ENCODE data around the gene KCTD13.
A peak's percentile ranks its signal among the peaks of the same experiment; 100 is the strongest.
"Not testable (repeated sequence)": the region's sequence is repeated elsewhere in the genome, so short reads cannot be mapped to it uniquely, and the experiment has no call there.

KCTD13 gene, protein sequence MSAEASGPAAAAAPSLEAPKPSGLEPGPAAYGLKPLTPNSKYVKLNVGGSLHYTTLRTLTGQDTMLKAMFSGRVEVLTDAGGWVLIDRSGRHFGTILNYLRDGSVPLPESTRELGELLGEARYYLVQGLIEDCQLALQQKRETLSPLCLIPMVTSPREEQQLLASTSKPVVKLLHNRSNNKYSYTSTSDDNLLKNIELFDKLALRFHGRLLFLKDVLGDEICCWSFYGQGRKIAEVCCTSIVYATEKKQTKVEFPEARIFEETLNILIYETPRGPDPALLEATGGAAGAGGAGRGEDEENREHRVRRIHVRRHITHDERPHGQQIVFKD

DNA sequence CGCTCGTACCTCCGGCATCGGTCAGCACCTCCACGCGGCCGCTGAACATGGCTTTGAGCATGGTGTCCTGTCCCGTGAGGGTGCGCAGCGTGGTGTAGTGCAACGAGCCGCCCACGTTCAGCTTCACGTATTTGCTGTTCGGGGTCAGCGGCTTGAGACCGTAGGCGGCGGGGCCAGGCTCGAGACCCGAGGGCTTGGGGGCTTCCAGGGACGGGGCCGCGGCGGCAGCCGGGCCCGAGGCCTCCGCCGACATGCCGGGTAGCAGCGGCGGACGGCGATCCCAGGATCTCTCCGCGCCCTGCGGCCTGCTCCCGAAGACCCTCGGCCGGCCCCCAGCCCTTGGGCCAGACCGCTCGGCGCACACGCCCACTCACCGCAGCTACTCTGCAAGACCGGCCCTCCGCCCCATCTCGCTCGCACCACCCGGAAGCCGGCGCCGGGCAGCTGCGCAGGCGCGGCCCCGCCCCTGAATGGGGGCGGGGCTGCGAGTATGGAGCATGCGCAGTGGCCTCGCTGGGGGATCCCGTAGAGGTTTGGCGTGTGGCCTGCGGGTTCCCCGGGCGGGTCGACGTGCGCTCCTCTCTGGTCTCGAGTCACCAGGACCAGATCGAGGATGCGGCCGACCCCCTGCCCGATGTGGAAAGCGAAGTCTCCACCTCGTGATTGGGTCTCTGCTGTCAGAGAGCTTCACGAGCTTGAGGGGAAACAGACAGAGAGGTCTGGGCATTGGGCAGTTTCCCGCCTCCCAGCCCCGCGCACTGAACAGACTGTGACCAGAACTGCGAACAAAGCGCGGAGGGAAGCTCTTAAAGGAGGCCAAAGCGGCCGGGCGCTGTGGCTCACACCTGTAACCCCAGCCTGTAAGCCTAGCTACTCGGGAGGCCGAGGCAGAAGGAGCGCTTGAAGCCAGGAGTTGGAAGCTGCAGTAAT, at the start of gene KCTD13:
KCTD13 (minus strand) TSS at position 446 of the 930 bp plus-strand sequence; CDS start at position 253, 193 bp downstream.
- DNase-seq = no peak

DNA sequence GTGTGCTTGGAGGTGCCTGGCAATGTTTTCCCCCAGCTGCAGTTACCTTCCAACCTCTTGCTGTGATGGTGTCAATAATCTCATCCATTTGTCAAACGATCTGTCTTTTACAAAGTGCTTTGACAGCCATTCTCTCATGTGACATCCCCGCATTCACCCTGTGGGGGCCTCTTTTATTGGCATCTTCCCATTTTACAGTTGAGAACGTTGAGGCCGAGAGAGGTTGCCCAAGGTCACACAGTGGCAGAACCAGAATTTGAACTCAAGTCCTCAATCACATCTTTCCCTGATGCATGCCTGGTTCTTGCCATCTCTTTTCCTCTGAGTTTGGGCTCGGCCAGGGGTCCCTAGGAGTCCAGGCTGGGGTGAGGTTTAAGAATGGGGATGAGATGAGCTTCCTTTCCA, 49.1 kb upstream of the KCTD13 start:
- DNase-seq = no peak

DNA sequence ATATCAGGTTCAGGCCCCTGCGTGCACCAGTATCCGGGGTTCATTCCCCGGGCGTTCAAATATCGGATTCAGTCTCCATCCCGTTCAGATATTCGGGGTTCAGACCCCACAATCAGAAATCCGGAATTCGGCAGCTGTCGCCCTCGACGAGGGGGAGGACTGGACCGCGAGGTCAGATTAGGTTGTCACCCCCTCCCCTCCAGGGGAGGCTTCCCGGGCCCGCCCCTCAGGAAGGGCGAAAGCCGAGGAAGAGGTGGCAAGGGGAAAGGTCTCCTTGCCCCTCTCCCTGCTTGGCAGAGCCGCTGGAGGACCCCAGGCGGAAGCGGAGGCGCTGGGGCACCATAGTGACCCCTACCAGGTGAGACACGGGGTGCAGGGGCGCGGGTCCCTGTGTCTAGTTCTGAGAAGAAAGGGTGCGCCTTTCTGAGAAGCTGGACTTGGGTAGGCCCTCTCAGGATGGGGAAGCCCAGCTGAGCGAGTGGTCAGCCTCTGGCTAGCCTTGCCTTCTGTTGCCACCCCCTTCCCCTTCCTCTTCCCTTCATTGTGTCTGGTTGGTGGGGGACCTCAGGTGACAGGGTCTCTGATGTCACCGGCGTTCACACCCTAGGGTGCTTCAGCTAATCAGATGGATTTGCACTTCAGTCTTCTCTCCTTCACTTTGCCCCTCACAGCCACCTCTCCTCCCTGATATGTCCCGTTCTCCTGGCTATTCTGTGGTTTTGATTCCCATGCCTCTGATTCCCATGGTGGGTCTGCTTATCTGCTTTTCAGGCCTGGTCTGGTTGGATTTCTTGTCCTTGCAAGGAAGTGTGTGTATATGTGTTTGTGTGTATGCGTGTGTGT, 48.5 kb upstream of the KCTD13 start:
- DNase-seq = no peak

DNA sequence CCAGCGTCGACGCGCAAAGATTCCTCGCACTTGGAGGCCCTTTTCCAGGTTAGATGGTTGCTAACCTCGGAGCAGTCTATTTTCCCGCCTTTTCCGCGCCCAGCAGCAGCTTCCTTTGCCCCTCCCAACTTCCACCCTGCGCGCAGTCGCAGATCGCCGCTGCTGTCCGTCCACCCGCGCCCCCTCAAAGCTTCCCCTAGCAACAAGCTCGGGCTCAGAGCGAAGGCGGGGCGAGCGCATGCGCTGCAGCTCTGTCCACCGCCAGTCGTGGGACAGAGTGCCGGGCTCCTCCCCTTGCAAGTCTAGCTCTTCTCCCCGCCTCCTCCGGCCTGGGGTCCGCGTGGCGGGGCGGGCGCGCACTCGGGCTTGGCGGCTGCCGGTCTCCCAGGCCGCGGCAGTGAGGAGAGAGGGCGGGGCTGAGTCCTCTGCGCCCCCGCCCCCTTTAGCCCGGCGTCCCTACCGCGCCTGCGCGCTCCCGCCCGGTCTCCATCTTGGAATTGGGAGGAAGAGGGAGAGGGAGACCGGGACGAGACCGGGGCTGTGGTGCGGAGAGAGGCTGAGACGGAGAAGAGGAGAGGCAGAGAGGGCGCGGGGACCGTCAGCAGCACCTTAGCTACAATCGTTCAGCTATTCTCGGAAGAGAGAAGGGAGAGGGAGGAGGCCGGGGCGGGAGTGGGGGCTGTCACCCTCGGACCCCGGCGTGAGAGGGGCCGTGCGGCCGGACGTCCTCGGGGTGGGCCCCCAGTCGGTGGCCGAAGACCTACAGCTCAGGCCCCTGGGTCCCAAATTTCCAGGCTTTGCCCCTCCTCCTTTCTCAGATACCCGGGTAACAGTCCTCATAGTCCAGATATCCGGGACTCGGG, 47.6 kb upstream of the KCTD13 start, which contains the start of gene TAOK2:
TAOK2 (plus strand) TSS at position 485 of the 863 bp plus-strand sequence. CDS start 3,905 bp downstream, outside the sequence.
- DNase-seq = peak; percentile 93

DNA sequence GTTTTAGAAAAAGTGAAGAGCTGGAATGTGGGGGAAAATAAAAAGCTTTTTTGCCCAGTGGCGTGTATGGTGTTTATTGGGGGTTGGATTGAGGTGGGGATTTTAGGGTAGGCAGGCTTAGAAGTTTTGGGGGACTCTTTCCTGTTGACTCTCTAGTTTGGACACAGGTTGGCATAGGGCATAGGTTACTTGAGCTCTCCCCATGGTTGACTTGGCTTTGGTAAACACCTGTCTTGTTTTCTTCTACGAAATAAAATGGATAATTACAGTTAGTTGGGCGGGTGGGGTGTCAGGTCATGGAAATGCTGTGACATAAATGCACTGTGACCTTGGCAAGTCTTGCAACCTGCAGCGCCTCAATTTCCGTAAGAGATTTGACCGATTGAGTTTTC, 47.0 kb upstream of the KCTD13 start:
- DNase-seq = no peak

DNA sequence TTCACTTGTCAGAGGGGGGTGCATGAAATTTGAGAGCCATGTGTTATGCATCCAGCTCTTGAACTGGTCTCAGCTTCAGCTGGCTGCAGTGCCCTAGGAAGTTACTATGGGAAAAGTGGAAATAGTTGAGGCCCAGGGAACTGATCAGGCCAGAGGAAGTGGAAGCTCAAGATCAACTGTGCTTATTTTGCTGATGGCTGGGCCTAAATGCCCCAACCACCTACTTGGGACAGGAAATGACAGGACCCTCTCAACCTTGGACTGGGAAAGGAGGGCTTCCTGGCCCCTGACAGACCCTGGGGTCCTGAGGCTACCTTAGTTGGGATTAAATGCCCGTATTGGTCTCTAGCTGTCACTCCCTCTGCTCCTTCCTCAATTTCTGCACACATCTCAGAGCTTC, 46.5 kb upstream of the KCTD13 start:
- no peak for DNase-seq

DNA sequence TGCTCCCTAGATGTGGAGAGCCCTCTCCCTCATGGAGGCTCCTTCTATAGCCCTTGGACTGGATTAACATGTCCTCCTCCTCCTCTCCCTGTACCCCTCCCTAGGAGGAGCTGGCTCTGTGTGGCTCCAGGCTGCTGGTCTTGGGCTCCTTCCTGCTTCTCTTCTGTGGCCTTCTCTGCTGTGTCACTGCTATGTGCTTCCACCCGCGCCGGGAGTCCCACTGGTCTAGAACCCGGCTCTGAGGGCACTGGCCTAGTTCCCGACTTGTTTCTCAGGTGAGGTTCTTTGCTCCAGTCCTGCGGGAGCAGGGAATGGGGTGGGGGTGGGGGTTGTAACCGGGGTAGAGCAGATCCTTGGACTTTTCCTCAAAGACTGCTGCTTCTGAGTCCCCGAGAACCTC, 45.3 kb upstream of the KCTD13 start:
- no peak for DNase-seq

DNA sequence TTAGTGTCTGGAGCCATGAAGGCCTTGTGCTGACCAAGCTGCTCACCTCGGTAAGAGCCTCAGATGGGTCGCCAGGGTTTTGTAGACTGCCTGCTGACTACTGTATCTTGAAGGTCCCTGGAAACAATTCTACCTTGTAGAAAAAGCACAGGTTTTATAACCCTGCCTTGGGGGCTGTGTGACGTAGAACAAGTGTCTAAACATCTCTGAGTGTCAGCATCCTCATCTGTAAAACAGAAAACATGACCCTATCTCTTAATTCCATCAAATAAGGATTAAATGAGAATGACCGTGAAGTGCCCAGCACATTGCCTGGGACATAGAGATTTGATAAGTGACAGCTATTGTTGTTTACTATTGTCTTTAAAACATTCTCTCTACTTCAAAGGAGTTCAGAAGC, 42.2 kb upstream of the KCTD13 start:
- no peak for DNase-seq

DNA sequence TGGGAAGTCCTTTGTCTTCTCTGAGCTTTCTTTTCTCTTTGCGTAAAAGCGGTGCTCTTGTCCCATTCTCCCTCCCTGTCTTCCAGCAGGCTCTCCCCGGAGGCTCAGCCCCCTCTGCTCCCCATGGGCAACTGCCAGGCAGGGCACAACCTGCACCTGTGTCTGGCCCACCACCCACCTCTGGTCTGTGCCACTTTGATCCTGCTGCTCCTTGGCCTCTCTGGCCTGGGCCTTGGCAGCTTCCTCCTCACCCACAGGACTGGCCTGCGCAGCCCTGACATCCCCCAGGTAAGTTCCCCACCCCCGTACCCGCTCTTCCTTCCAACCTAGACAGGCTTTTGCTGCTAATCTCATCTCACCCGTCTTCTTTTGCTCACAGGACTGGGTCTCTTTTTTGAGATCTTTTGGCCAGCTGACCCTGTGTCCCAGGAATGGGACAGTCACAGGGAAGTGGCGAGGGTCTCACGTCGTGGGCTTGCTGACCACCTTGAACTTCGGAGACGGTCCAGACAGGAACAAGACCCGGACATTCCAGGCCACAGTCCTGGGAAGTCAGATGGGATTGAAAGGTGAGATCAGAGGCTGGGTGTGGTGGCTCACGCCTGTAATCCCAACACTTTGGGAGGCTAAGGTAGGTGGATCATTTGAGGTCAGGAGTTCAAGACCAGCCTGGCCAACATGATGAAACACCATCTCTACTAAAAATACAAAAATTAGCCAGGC, 37.2 kb upstream of the KCTD13 start:
- DNase-seq = no peak

DNA sequence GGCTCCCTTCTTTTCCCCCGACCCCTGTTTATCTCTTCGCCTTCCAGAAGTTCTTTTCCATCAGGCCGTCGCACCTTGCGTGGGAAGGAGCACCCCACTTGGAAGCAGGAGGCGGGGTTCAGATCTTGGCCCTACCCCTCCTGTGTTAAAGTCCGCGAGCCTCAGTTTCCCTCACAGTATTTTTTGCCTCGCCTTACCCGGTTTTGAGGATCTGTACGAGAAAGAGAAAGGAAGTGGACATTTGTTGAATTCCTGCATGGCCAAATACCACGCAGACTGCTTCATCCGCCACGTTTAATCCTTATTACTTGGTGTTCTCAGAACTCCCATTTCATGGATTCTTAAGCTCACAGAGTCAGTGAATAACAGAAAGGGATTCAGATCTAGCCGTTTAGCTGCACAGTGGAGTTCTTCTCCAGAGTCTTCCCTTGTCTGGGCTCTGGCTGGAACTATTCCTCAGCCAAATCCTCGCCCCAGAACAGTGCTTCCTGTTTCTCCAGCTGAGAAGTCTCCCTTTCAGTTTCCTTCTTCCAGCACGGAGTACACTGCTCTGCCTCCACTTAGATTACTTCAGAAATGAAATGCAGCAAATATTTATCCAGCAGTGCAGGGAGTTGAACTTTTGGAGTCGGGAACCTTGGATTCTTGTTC, 36.4 kb upstream of the KCTD13 start:
- DNase-seq = no peak

DNA sequence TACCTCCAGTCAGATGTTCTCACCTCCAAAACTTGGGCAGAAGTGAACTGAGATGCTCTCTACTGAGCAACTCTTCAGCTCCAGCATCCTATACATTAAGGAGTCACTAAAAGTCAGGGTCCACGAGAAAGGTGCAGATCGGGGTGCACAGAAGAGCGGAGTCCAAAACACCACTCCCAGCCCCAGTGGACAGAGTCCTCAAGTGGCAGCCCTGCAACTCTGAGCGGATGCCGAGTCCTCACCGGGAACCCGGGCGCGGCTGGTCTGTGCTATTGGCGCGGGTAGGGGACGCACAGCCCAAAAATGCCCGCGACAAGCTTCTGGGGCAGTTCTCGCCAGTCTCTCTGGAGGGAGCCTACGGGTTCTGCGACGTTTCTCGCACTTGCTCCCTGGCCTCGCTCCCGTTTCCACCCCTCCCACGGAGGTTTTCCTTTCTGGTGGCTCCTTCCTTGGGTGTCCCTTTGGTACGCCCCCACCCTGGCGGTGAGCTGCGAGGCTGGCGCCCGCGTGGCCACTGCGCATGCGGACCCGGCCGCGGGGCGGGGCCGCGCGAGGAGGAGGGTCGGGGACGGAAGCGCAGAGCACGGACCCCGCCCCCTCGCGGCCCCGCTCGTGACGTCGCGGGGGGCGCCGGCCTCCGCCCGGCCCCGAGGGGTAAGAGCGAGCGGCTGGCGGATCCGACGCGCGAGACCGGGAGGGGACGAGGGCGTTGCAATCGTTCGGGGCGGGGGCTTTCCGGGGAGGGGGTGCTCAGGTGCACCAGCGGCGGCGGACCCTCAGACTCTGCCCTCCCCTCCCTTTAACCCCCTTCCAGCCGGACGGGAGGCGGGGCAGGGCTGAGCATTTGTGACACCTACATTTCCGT, 35.7 kb upstream of the KCTD13 start, which contains the start of gene TMEM219:
TMEM219 (plus strand) TSS at position 601 of the 865 bp plus-strand sequence. CDS start 1,065 bp downstream, outside the sequence.
- DNase-seq = peak; percentile 53

DNA sequence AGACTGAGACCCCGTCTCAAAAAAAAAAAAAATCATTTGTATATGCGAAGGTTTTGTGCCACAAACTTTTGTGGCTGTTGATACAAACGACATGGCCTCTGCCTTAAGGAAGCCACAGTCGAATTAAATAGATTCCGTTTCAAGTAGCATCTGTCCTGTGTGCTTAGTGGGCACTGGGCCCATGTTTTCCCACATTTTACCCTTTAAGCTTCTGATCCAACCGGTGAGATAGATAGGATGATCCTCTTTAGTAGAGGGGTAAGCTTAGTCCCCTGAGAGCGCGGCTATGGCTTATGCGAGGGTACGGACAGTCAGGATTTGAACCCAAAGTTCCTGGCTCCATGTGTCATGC, 35.1 kb upstream of the KCTD13 start:
- DNase-seq = no peak

DNA sequence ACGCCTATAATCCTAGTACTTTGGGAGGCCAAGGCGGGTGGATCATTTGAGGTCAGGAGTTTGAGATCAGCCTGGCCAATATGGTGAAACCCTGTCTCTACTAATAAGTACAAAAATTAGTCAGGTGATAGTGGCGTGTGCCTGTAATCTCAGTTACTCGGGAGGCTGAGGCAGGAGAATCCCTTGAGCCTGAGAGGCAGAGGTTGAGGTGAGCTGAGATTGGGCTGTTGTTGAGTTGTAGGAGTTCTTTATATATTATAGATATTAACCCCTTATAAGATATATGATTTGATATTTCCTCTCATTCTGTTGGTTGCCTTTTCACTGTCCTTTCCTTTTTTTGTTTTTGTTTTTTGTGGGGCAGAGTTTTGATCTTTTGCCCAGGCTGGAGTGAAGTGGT, 33.8 kb upstream of the KCTD13 start:
- not testable (repeated sequence) for DNase-seq

DNA sequence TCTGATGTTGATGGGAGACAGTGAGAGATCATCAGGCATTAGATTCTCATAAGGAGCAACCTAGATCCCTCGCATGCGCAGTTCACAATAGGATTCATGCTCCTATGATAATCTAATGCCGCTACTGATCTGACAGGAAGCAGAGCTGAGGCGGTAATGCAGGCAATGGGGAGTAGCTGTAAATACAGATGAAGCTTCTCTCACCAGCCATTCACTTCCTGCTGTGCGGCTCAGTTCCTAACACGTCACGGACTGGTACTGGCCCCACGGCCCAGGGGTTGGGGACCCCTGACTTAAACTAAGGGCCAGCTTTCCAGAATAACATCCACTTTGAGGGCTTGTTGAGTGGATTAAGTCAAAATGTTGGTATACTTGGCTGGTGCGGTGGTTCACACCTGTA, 33.3 kb upstream of the KCTD13 start:
- DNase-seq = no peak

DNA sequence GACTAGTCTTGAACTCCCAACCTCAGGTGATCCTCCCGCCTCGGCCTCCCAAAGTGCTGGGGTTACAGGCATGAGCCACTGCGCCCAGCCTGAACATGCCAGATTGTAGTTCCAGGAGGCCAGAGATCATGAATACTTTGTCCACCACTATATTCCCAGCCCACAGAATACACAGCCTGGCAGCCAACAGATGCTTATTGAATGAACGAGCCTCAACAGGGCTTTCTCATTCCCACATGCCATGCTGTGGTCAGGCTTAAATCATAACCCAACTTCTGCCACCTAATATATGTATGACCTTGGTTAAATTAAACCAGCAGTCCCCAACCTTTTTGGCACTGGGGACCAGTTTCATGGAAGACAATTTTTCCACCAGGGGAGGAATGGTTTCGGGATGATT, 32.7 kb upstream of the KCTD13 start:
- no peak for DNase-seq

DNA sequence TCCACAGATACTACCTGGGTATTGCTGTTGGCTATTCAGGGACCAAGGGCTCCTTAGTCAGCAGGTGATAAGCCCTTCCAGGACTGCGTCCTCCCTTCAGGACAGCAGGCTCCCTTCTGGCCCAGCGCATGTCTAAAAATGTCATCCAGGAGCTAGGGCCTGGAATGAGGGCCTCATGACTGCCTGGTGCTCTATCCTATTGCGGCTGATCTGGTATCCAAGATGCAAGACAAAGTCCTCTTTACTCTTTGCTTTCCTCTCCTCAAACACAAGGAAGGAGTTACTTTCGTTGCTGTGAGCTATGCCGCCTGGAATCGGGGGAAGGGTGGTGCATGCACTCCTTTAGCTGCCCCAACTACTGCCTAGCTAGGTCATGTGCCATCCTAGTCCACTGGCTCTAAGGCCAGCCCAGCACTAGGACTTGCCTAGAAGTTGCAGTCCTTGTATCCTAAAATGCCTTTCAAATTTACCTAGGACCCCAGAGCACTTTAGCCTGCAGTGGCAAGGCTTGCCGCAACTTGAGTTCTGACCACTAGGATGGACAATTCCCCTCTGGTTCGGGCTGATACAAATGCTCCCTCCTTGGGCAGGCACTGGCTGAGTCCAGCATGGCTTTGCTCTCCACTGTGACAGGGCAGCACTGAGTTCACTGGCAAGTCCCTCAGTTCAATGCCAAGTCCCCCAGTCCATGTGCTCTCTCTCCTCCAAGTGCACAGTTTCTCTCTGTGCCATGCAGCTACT, 25.8 kb upstream of the KCTD13 start:
- no peak for DNase-seq

DNA sequence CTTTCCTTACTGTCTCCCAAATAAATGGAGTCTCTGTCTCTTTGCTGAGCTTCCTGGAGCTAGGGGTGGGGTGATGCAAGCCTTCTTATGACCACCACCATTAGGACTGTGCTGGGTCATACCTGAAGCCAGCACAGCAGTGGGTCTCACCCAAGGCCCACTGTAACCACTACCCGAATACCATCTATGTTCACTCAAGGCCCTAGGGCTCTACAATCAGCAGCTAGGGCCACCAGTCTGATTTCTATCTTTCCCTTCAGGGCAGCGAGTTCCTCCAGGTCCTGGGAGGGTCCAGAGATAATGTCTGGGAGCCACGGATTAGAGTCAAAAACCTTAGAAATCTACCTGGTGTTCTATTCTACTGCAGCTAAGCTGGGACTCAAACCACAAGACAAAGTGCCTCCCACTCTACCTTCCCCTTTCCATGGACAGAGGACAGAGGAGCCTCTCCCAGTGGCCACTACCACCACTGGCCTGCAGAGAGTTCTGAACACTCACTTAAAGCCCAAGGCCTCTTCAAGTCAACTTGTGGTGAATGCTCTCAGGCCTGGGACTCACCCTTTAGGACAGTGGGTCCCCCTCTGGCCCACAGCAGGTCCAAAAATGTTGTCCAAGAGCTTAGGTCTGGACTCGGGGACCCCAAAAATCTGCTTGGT, 24.9 kb upstream of the KCTD13 start:
- no peak for DNase-seq

DNA sequence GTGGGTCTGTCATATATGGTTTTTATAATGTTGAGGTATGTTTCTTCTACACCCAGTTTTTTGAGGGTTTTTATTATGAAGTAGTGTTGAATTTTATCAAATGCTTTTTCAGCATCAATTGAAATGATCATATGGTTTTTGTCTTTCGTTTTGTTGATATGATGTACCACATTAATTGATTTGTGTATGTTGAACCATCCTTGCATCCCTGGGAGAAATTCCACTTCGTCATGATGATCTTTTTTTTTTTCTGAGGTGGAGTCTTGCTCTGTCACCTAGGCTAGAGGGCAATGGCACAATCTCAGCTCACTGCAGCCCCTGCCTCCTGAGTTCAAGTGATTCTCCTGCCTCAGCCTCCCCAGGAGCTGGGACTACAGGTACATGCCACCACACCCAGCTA, 21.9 kb upstream of the KCTD13 start:
- DNase-seq = no peak
